HUES6 (cell line): Measurements from ENCODE around the gene HERC3.

Source experiments
- H3K27ac ChIP-seq: 2 replicates; pipeline ENCODE4 v1.7.0; 2013; ENCODE audit warnings: low read depth, mild to moderate bottlenecking, low read length, inconsistent platforms
- H3K27me3 ChIP-seq: 2 replicates; pipeline ENCODE4 v1.6.1; 2013; ENCODE audit warnings: low read length; ENCODE audit not compliant: control insufficient read depth, insufficient read depth
- H3K36me3 ChIP-seq: 2 replicates; pipeline ENCODE4 v1.6.1; 2013; ENCODE audit warnings: low read length; ENCODE audit not compliant: control insufficient read depth, insufficient read depth
- H3K4me1 ChIP-seq: 2 replicates; pipeline ENCODE4 v1.6.1; 2013; ENCODE audit warnings: low read length; ENCODE audit not compliant: control insufficient read depth, insufficient read depth
- H3K4me3 ChIP-seq: 2 replicates; pipeline ENCODE4 v1.5.1; 2013; ENCODE audit warnings: low read depth, low read length
- H3K9ac ChIP-seq: one replicate; pipeline ENCODE4 v1.6.1; 2013; ENCODE audit warnings: mild to moderate bottlenecking, low read length
- H3K9me3 ChIP-seq: 2 replicates; pipeline ENCODE4 v1.6.1; 2013; ENCODE audit warnings: low read depth, low read length; ENCODE audit not compliant: control insufficient read depth, insufficient read depth

Gene HERC3

DNA sequence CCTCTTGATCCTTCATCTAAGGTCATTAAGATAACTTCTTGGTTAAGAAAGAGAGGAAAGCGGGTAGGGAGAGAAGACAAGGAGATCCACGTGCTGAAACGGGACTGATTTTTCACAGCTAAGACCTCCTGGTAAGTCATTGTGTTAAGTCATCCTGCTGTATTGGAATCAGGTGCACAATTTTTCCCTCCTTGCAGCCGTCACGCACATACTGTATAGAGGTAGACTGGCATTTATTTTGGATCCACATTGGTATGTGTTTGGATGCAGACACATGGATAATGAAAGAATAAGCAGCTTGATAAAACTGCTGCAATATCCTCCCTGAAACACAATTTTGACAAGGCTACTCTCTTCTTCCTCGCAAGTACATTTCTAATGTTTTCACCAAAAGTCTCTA, 165.5 kb downstream of the HERC3 start:
- Histone ChIP-seq H3K4me3 (no peak overlapping the region), H3K9me3 (no peaks in the 10 kb centered on the region), H3K9ac (no peak overlapping the region), H3K36me3 (no peaks in the 10 kb centered on the region), H3K4me1 (peaks cover 20% of the 10 kb centered on the region), H3K27me3 (no peaks in the 10 kb centered on the region), H3K27ac (no peak overlapping the region)
